ENCODE results near the gene GSDME. TPM values are rescaled to one million over a fixed set of nuclear protein-coding genes. Genes with fewer than 3 reads are reported as not detected.

Gene GSDME
- total and polyA plus RNA-seq, 7 experiments from 2014 or later = 0.41 to 5.0 (median 0.80) TPM; not detected in 1

- no peak for DNase-seq
- Mint-ChIP-seq H3K27ac (peak overlapping the region in 1 of 9 donors; percentile 1), H3K4me3 (no peak overlapping the region), H3K27me3 (no peaks in the 10 kb centered on the region), H3K9me3 (peaks cover 0 to 7% (median 0%) of the 10 kb centered on the region in 11 donors), H3K36me3 (peaks cover 0 to 19% (median 0%) of the 10 kb centered on the region in 5 donors), H3K4me1 (peaks cover 0 to 14% (median 0%) of the 10 kb centered on the region in 7 donors)
- Histone ChIP-seq H3K27ac (ENCODE audit: low read depth, low read length) (no peak overlapping the region), H3K27me3 (ENCODE audit: control insufficient read depth in 2 of 2, insufficient read depth in 2 of 2, low read length in 2 of 2) (no peaks in the 10 kb centered on the region), H3K36me3 (ENCODE audit: control insufficient read depth in 2 of 3, insufficient read depth in 3 of 3, low read length in 3 of 3) (no peaks in the 10 kb centered on the region), H3K4me1 (ENCODE audit: control insufficient read depth in 2 of 2, insufficient read depth in 2 of 2, low read length in 2 of 2) (no peaks in the 10 kb centered on the region), H3K4me3 (ENCODE audit: low read length) (no peak overlapping the region), H3K9me3 (ENCODE audit: control insufficient read depth in 2 of 3, low read length in 3 of 3) (no peaks in the 10 kb centered on the region)
- intact Hi-C loops (cut with micrococcal nuclease) = no loop called here
- ChIA-PET POLR2A (no interaction called here), CTCF (no interaction called here)
- peak; percentile 74 for ATAC-seq
These were observed 21.4 kb upstream of the GSDME start for GRCh38 chr7:24778543-24779282.

- ChIA-PET POLR2A (no interaction called here), CTCF (no interaction called here)
- no peaks in the 10 kb centered on the region for H3K27me3 Mint-ChIP-seq
These were observed 20.5 kb upstream of the GSDME start for GRCh38 chr7:24777806-24778205.

DNA sequence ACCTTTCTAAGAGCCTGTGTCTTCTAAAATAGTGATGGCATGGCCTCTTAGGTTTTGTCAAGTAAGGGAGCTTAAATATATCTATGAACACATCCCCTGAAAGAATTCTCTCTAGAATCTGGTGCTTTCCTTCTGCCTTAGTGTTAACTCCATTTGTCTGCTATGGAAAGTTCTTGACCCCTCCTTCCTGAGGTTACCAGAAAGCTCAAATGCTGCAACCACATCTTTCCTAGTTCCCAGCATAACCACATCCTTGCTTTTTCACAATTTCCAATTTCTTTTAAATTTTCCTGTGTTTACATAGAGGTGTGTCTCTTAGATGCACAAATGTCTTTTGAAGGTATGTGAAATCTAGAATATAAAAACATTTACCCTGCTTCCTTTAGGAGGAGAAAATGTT lies 16.4 kb upstream of the GSDME start:
- CTCF ChIA-PET = no interaction called here
- H3K4me3 Mint-ChIP-seq = no peak overlapping the region
- no peaks in the 10 kb centered on the region for H3K4me1 ChIP-seq (ENCODE audit: control insufficient read depth in 2 of 2, insufficient read depth in 2 of 2, low read length in 2 of 2)

More at GRCh38 chr7:24777806-24778205, 20.5 kb upstream of the GSDME start:
- DNase-seq (no peak), ATAC-seq (no peak)
- Mint-ChIP-seq H3K27ac (no peak overlapping the region), H3K9me3 (peaks cover 0 to 5% (median 0%) of the 10 kb centered on the region in 11 donors), H3K36me3 (peaks cover 0 to 14% (median 0%) of the 10 kb centered on the region in 5 donors), H3K4me1 (peaks cover 0 to 18% (median 0%) of the 10 kb centered on the region in 7 donors), H3K4me3 (no peak overlapping the region)
- H3K27me3 ChIP-seq (ENCODE audit: control insufficient read depth in 2 of 2, insufficient read depth in 2 of 2, low read length in 2 of 2) = no peaks in the 10 kb centered on the region
- H3K4me1 ChIP-seq (ENCODE audit: control insufficient read depth in 2 of 2, insufficient read depth in 2 of 2, low read length in 2 of 2) = no peaks in the 10 kb centered on the region
- no peak overlapping the region for H3K4me3 ChIP-seq (ENCODE audit: low read length)
- H3K9me3 ChIP-seq (ENCODE audit: control insufficient read depth in 2 of 3, low read length in 3 of 3) = no peaks in the 10 kb centered on the region
- H3K36me3 ChIP-seq (ENCODE audit: control insufficient read depth in 2 of 3, insufficient read depth in 3 of 3, low read length in 3 of 3) = no peaks in the 10 kb centered on the region
- no peak overlapping the region for H3K27ac ChIP-seq (ENCODE audit: low read depth, low read length)
- intact Hi-C loops (cut with micrococcal nuclease) = no loop called here

DNA sequence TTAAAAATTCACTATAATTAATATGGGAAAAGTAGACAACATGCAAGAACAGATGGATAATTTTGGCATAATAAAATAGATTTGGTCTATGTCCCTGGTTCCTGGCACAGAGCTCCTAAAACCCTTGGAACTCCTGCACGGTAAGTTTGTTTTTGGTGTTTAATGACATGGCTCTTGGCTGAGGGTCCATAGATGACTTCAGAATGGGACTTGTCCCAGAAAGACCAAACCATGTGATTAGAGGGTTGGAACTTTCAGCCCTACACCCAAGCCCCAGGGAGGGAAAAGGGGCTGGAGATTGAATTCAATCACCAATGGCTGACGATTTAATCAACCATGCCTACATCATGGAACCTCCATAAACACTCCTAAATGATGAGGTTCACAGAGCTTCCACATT lies 12.6 kb upstream of the GSDME start:
- Mint-ChIP-seq H3K9me3 (peaks cover 0 to 35% (median 15%) of the 10 kb centered on the region in 11 donors), H3K4me3 (no peak overlapping the region), H3K27me3 (peaks cover 4 to 23% (median 21%) of the 10 kb centered on the region in 5 donors), H3K4me1 (peaks cover 0 to 31% (median 0%) of the 10 kb centered on the region in 7 donors), H3K36me3 (peaks cover 0 to 32% (median 8%) of the 10 kb centered on the region in 5 donors), H3K27ac (no peak overlapping the region)
- POLR2A ChIA-PET = no interaction called here
- Histone ChIP-seq H3K9me3 (ENCODE audit: control insufficient read depth in 2 of 3, low read length in 3 of 3) (peaks cover 0 to 7% (median 0%) of the 10 kb centered on the region in 3 experiments), H3K4me1 (ENCODE audit: control insufficient read depth in 2 of 2, insufficient read depth in 2 of 2, low read length in 2 of 2) (no peaks in the 10 kb centered on the region), H3K27me3 (ENCODE audit: control insufficient read depth in 2 of 2, insufficient read depth in 2 of 2, low read length in 2 of 2) (no peaks in the 10 kb centered on the region), H3K36me3 (ENCODE audit: control insufficient read depth in 2 of 3, insufficient read depth in 3 of 3, low read length in 3 of 3) (no peaks in the 10 kb centered on the region), H3K4me3 (ENCODE audit: low read length) (no peak overlapping the region), H3K27ac (ENCODE audit: low read depth, low read length) (no peak overlapping the region)
- ATAC-seq (no peak), DNase-seq (no peak)
- intact Hi-C loops (cut with micrococcal nuclease) = loop anchor here in 1 of 2 donors (5.0 kb wide), 1 partner anchor 43 kb away; no protein-coding TSS in a partner anchor
- CTCF ChIA-PET = no interaction called here

More for the DNA sequence above, 16.4 kb upstream of the GSDME start:
- DNase-seq = no peak
- H3K9me3 ChIP-seq (ENCODE audit: control insufficient read depth in 2 of 3, low read length in 3 of 3) = peaks cover 0 to 7% (median 0%) of the 10 kb centered on the region in 3 experiments
- Mint-ChIP-seq H3K9me3 (peaks cover 0 to 35% (median 15%) of the 10 kb centered on the region in 11 donors), H3K36me3 (peaks cover 0 to 31% (median 8%) of the 10 kb centered on the region in 5 donors), H3K4me1 (peaks cover 0 to 33% (median 0%) of the 10 kb centered on the region in 7 donors), H3K27me3 (peaks cover 0 to 6% (median 0%) of the 10 kb centered on the region in 5 donors), H3K27ac (no peak overlapping the region)
- POLR2A ChIA-PET = no interaction called here
- H3K27ac ChIP-seq (ENCODE audit: low read depth, low read length) = no peak overlapping the region
- no peaks in the 10 kb centered on the region for H3K27me3 ChIP-seq (ENCODE audit: control insufficient read depth in 2 of 2, insufficient read depth in 2 of 2, low read length in 2 of 2)
- intact Hi-C loops (cut with micrococcal nuclease) = no loop called here
- no peaks in the 10 kb centered on the region for H3K36me3 ChIP-seq (ENCODE audit: control insufficient read depth in 2 of 3, insufficient read depth in 3 of 3, low read length in 3 of 3)
- ATAC-seq = no peak
- no peak overlapping the region for H3K4me3 ChIP-seq (ENCODE audit: low read length)

- H3K4me1 ChIP-seq (ENCODE audit: control insufficient read depth in 2 of 2, insufficient read depth in 2 of 2, low read length in 2 of 2) = no peaks in the 10 kb centered on the region
- no peaks in the 10 kb centered on the region for H3K27me3 ChIP-seq (ENCODE audit: control insufficient read depth in 2 of 2, insufficient read depth in 2 of 2, low read length in 2 of 2)
- intact Hi-C loops (cut with micrococcal nuclease) = loop anchor here in 1 of 2 donors (5.0 kb wide), 1 partner anchor 42 kb away; no protein-coding TSS in a partner anchor
- ChIA-PET CTCF (no interaction called here), POLR2A (no interaction called here)
- H3K9me3 ChIP-seq (ENCODE audit: control insufficient read depth in 2 of 3, low read length in 3 of 3) = peaks cover 0 to 7% (median 0%) of the 10 kb centered on the region in 3 experiments
- DNase-seq (no peak), ATAC-seq (no peak)
- H3K36me3 Mint-ChIP-seq = peaks cover 0 to 32% (median 8%) of the 10 kb centered on the region in 5 donors
- H3K27ac ChIP-seq (ENCODE audit: low read depth, low read length) = no peak overlapping the region
- peaks cover 0 to 31% (median 0%) of the 10 kb centered on the region in 7 donors for H3K4me1 Mint-ChIP-seq
- H3K27ac Mint-ChIP-seq = peak overlapping the region in 1 of 9 donors; percentile 58
- no peak overlapping the region for H3K4me3 ChIP-seq (ENCODE audit: low read length)
- peaks cover 8 to 29% (median 21%) of the 10 kb centered on the region in 5 donors for H3K27me3 Mint-ChIP-seq
- no peaks in the 10 kb centered on the region for H3K36me3 ChIP-seq (ENCODE audit: control insufficient read depth in 2 of 3, insufficient read depth in 3 of 3, low read length in 3 of 3)
- H3K4me3 Mint-ChIP-seq = peak overlapping the region in 1 of 10 donors; percentile 47
- H3K9me3 Mint-ChIP-seq = peaks cover 0 to 35% (median 15%) of the 10 kb centered on the region in 11 donors
These were observed 12.0 kb upstream of the GSDME start for GRCh38 chr7:24769014-24769830.

- no peaks in the 10 kb centered on the region for H3K36me3 ChIP-seq (ENCODE audit: control insufficient read depth in 2 of 3, insufficient read depth in 3 of 3, low read length in 3 of 3)
- no peak for ATAC-seq
- intact Hi-C loops (cut with micrococcal nuclease) = loop anchor here in 1 of 2 donors (5.0 kb wide), 1 partner anchor 41 kb away; no protein-coding TSS in a partner anchor
- no peak for DNase-seq
- Mint-ChIP-seq H3K27ac (peak overlapping the region in 1 of 9 donors; percentile 36), H3K36me3 (peaks cover 0 to 29% (median 8%) of the 10 kb centered on the region in 5 donors), H3K27me3 (peaks cover 14 to 35% (median 24%) of the 10 kb centered on the region in 5 donors), H3K4me1 (peaks cover 0 to 27% (median 0%) of the 10 kb centered on the region in 7 donors), H3K4me3 (peak overlapping the region in 1 of 10 donors; percentile 19), H3K9me3 (peaks cover 0 to 32% (median 15%) of the 10 kb centered on the region in 11 donors)
- no peaks in the 10 kb centered on the region for H3K27me3 ChIP-seq (ENCODE audit: control insufficient read depth in 2 of 2, insufficient read depth in 2 of 2, low read length in 2 of 2)
- POLR2A ChIA-PET = interaction anchor here (0.6 kb wide), 1 partner anchor 102 kb away, joined by 3 read pairs; no protein-coding TSS in a partner anchor
- H3K4me1 ChIP-seq (ENCODE audit: control insufficient read depth in 2 of 2, insufficient read depth in 2 of 2, low read length in 2 of 2) = no peaks in the 10 kb centered on the region
- H3K4me3 ChIP-seq (ENCODE audit: low read length) = no peak overlapping the region
- CTCF ChIA-PET = no interaction called here
- no peak overlapping the region for H3K27ac ChIP-seq (ENCODE audit: low read depth, low read length)
- peaks cover 0 to 7% (median 0%) of the 10 kb centered on the region in 3 experiments for H3K9me3 ChIP-seq (ENCODE audit: control insufficient read depth in 2 of 3, low read length in 3 of 3)
These were observed 10.8 kb upstream of the GSDME start for GRCh38 chr7:24767878-24768569.

All from naive thymus-derived CD4-positive, alpha-beta T cell (primary cell).